ENCODE results near the gene PAX8. TPM values are rescaled to one million over a fixed set of nuclear protein-coding genes. Genes with fewer than 3 reads are reported as not detected.
"Not testable (repeated sequence)": the region's sequence is repeated elsewhere in the genome, so short reads cannot be mapped to it uniquely, and the experiment has no call there.

PAX8 gene
- total RNA-seq: 1 to 10 TPM; 1.5 to 3.6 (median 2.0) TPM

DNA sequence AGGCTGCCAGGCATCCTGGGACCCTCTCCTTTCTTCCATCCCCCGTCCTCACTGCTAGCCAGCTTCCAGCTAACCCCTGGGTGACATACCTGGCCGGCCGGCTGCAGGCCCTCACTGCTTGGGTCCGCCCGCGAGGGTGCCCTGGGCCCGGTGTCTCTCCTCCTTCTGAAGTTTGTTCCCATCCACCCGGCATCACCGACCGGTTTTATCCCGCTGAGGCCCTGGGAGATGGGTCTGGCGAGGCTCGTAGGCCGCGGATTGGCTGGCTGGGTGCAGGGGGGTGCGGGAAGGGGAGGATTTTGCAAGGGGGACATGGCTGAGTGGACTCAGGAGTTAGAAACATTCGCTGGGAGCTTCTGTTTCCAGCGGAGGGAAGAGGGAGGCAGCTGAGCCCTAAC, at the start of gene PAX8:
Gene PAX8 (minus strand): TSS at position 180 of the 398 bp plus-strand sequence. CDS start 527 bp downstream, outside the sequence.
- TF ChIP-seq POLR2A (IDR thresholded peaks at IDR 0.05): no peak
- TF ChIP-seq EP300 (IDR thresholded peaks at IDR 0.05): no peak
- TF ChIP-seq, protein P1, sequence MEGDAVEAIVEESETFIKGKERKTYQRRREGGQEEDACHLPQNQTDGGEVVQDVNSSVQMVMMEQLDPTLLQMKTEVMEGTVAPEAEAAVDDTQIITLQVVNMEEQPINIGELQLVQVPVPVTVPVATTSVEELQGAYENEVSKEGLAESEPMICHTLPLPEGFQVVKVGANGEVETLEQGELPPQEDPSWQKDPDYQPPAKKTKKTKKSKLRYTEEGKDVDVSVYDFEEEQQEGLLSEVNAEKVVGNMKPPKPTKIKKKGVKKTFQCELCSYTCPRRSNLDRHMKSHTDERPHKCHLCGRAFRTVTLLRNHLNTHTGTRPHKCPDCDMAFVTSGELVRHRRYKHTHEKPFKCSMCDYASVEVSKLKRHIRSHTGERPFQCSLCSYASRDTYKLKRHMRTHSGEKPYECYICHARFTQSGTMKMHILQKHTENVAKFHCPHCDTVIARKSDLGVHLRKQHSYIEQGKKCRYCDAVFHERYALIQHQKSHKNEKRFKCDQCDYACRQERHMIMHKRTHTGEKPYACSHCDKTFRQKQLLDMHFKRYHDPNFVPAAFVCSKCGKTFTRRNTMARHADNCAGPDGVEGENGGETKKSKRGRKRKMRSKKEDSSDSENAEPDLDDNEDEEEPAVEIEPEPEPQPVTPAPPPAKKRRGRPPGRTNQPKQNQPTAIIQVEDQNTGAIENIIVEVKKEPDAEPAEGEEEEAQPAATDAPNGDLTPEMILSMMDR (IDR thresholded peaks at IDR 0.05): no peak
- TF ChIP-seq POLR2AphosphoS5 (IDR thresholded peaks at IDR 0.05): no peak
- H3K27me3 ChIP-seq: peaks cover 0 to 29% (median 21%) of the 10 kb centered on the region in 4 donors
- peaks cover 17 to 46% (median 23%) of the 10 kb centered on the region in 4 donors for H3K4me1 ChIP-seq
- no peaks in the 10 kb centered on the region for H3K36me3 ChIP-seq
- DNase-seq (peak in 1 of 2 donors; percentile 56), ATAC-seq (ENCODE audit: low FRiP score in 2 of 2) (no peak)
- 72 to 79% methylated on average over 17 to 18 of the region's 18 CpGs for WGBS, 2 donors
- H3K9me3 ChIP-seq: no peaks in the 10 kb centered on the region
- no peak within 1 kb of the TSS for H3K4me3 ChIP-seq
- H3K27ac ChIP-seq: no peak within 1 kb of the TSS

DNA sequence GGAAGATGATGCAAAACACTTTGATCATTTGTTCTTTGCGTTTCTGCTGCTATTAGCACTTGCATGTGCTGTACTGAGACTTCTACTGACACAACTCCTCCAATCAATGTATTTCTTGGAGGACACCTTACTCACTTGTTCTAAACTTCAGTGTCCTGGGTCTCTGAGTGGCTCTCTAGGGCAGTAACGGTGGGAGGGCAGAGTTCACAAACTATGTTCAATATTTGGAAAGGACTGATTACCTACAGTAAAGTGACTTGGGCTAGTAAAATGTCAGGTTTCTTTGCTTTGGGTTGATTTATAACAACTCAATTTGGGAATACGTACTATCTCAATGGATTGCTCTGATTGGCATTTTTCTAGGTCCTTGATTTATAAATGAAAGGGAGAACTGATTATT, 49.3 kb upstream of the PAX8 start:
- Histone ChIP-seq H3K36me3 (no peaks in the 10 kb centered on the region), H3K27me3 (no peaks in the 10 kb centered on the region), H3K27ac (no peak overlapping the region), H3K4me3 (no peak overlapping the region), H3K4me1 (peaks cover 2 to 17% (median 13%) of the 10 kb centered on the region in 4 donors), H3K9me3 (no peaks in the 10 kb centered on the region)
- no peak for ATAC-seq (ENCODE audit: low FRiP score in 2 of 2)
- no peak for DNase-seq
- 77 to 79% methylated on average over 3 of the region's 3 CpGs for WGBS, 2 donors
- TF ChIP-seq POLR2A (IDR thresholded peaks at IDR 0.05) (no peak), POLR2AphosphoS5 (IDR thresholded peaks at IDR 0.05) (no peak), EP300 (IDR thresholded peaks at IDR 0.05) (no peak)
- TF ChIP-seq, protein P1 (IDR thresholded peaks at IDR 0.05): no peak

DNA sequence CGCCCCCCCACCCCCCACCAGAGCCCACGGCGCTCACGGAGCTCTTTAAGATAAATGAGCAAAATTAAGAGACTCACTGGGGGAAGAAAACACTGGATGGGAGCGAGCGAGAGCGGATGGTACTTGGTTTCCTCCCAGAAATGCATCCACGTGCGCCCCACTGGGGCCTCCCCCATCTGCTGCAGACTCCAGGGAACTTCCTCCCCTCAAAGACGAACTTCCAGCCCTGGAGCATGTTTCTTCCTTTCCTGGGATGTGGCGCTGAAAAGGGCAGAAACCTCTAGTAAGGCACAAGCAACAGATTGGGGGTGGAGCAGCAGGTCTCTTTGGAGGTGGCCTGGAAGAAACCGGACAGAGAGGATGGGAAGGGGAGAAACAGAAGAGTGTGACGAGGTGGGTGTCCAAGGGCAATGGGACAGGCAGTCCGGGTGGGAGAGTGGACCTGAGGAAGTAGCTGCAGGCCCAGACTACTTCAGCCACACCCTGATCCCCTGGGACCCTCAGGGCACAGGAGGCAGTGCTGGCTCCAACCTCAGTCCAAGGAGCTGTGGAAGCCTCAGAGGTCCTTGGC, 46.5 kb upstream of the PAX8 start:
- WGBS, 2 donors: 9 to 14% methylated on average over 12 to 14 of the region's 14 CpGs
- not testable (repeated sequence) for DNase-seq, H3K36me3 ChIP-seq, H3K9me3 ChIP-seq, H3K27me3 ChIP-seq
- Histone ChIP-seq H3K4me1 (peaks cover 2 to 17% (median 13%) of the 10 kb centered on the region in 4 donors), H3K4me3 (peak overlapping the region in 3 of 4 donors; percentile 47 to 51 (median 50)), H3K27ac (peak overlapping the region; percentile 23 to 77 (median 64))
- peak in 1 of 2 donors; percentile 33 for ATAC-seq (ENCODE audit: low FRiP score in 2 of 2)

DNA sequence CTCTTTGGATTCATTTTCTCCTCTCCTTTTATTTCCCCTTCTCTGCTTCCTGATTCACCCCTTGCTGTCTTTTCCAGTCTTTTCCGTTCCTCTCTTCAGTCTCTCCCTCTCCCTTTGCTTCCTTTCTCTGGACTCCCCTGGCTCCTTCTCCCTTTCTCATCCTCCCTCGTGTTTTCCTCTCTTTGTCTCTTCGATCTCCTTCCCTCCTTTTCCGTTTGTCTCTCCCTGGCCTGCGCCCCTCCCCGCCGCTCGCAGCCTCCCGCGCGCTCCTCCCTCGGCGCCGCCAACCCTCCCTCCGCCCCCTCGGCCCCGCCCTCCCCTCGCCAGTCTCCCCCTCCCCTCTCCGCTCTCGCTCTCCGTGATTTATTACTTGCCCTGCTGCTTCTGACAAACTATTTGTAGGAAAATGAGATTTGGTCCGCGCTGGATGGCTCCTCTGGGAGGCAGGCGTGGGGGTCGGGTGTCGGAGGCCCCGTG, 46.0 kb upstream of the PAX8 start:
- H3K36me3 ChIP-seq: no peaks in the 10 kb centered on the region
- no peaks in the 10 kb centered on the region for H3K9me3 ChIP-seq
- ATAC-seq (ENCODE audit: low FRiP score in 2 of 2) (peak; percentile 59 to 89), DNase-seq (peak; percentile 40 to 88)
- 1 to 2% methylated on average over 26 to 27 of the region's 27 CpGs for WGBS, 2 donors
- no peaks in the 10 kb centered on the region for H3K27me3 ChIP-seq
- TF ChIP-seq, protein P1 (IDR thresholded peaks at IDR 0.05): no peak
- no peak for TF ChIP-seq EP300 (IDR thresholded peaks at IDR 0.05)
- no peak for TF ChIP-seq POLR2AphosphoS5 (IDR thresholded peaks at IDR 0.05)
- TF ChIP-seq POLR2A (IDR thresholded peaks at IDR 0.05): no peak
- peak overlapping the region in 3 of 4 donors; percentile 47 to 51 (median 50) for H3K4me3 ChIP-seq
- H3K27ac ChIP-seq: peak overlapping the region; percentile 23 to 77 (median 64)
- peaks cover 2 to 17% (median 12%) of the 10 kb centered on the region in 4 donors for H3K4me1 ChIP-seq

DNA sequence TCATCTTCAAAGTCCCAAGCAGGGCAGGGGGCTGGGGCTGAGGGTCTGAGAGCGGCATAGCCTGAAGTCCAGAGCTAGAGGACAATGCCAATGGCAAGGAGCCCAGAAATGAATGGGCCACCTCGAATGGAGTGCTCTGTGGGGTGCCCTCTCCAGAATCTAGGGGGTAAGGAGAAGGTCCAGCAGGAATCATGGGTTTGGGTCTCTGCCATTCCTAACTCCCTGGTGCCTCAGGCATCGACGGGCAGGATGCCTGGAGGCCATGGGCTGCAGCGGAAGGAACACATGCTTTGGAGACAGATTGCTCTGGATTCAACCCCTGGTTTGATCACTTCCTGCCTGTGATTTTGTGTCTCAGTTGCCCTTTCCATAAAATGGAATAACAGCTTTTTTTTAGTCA, 44.4 kb upstream of the PAX8 start:
- not testable (repeated sequence) for H3K27ac ChIP-seq; ATAC-seq (ENCODE audit: low FRiP score in 2 of 2); H3K4me3 ChIP-seq; DNase-seq; H3K9me3 ChIP-seq; H3K36me3 ChIP-seq; H3K27me3 ChIP-seq
- 58 to 76% methylated on average over 3 to 5 of the region's 5 CpGs for WGBS, 2 donors
- H3K4me1 ChIP-seq: peaks cover 2 to 14% (median 7%) of the 10 kb centered on the region in 4 donors

DNA sequence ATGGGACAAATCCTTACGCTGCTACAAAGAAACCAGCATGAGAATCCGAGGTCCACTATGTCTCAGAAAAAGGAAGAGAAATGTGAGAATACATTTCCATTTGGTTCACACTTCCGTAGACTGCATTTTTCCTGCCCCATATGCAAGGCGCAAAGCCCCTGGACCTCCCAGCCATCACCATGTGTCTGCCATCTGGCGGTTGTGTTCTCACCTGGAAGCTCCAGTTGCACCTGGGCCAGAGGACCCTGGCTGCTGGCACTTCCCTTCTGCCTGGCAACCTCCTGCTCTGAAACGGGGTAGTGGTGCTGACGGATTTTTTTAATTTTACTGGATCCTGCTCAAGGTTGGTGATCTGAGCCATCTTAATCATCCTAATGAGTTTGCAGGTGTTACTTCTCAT, 41.4 kb upstream of the PAX8 start:
- DNase-seq; H3K27ac ChIP-seq; H3K27me3 ChIP-seq; H3K4me3 ChIP-seq; ATAC-seq (ENCODE audit: low FRiP score in 2 of 2); H3K4me1 ChIP-seq; H3K36me3 ChIP-seq; H3K9me3 ChIP-seq: not testable (repeated sequence)
- WGBS, 2 donors: 77 to 89% methylated on average over 7 of the region's 7 CpGs

DNA sequence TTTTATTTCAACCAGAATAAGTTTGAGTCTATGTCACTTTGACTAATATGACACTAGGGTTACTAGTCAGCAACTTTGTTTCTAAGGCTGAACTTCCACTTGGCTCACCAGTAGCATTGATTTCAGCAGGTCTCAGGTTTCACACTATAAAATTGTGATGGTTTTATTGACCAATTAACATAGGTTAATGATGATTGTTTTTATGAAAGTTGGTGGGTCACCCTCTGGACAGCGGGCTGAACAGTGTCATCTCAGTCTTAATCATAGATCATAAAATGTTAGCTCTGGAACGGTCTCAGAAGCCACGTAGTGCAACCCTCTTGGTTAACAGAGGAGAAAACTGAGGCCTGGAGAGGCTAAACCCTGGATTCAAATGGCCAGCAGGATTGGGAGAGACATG, 40.2 kb upstream of the PAX8 start:
- H3K4me3 ChIP-seq; H3K27me3 ChIP-seq; H3K27ac ChIP-seq; H3K4me1 ChIP-seq; ATAC-seq (ENCODE audit: low FRiP score in 2 of 2); H3K36me3 ChIP-seq; H3K9me3 ChIP-seq; DNase-seq: not testable (repeated sequence)
- WGBS, 2 donors: 91 to 94% methylated on average over 3 of the region's 3 CpGs
